IMR-90 (cell line): ENCODE results near the gene ACOXL. TPM values are rescaled to one million over a fixed set of nuclear protein-coding genes. Genes with fewer than 3 reads are reported as not detected.

ENCODE experiments used
- ATAC-seq: fragments of 200-7000 bp; cut with Tn5 transposase; 2 replicates; pipeline ENCODE4 v1.9.1; 2020; ENCODE audit warnings: low read depth, mild to moderate bottlenecking, moderate library complexity
- BruUV-seq: library from RNA; stranded (reverse); fragments of 400-500 nt; replicated peaks from 2 replicates; lab custom pipeline; 2021; lab: Mats Ljungman, UMichigan
- CTCF ChIA-PET: fragments of 300-600 bp; formaldehyde crosslinking; extraction: SDS; loops from one replicate; lab custom pipeline; 2021; ENCODE audit warnings: antibody characterized with exemption; lab: Yijun Ruan, JAX
- POLR2A ChIA-PET: fragments of 300-600 bp; sonication (Branson Sonifier 250); formaldehyde crosslinking; loops from one replicate; lab custom pipeline; 2022; ENCODE audit warnings: antibody characterized with exemption; ENCODE audit not compliant: unreplicated experiment; lab: Charles Lee
- DNase-seq: peaks from one replicate; pipeline ENCODE4 v3.0.0; 2013
- H2AFZ ChIP-seq: replicated peaks from 2 replicates; pipeline ENCODE3; 2013; ENCODE audit warnings: low read length, mild to moderate bottlenecking; ENCODE audit not compliant: poor library complexity
- H2AK5ac ChIP-seq: 2 replicates; pipeline ENCODE4 v1.6.1; 2013; ENCODE audit warnings: low read depth, low read length, inconsistent platforms
- H2AK9ac ChIP-seq: replicated peaks from 2 replicates; pipeline ENCODE3; 2013; ENCODE audit warnings: mild to moderate bottlenecking, low read depth, low read length, moderate library complexity; ENCODE audit not compliant: poor library complexity
- H2BK120ac ChIP-seq: 2 replicates; pipeline ENCODE4 v1.6.1; 2013; ENCODE audit warnings: low read depth, low read length, inconsistent platforms
- H2BK15ac ChIP-seq: 3 replicates; pipeline ENCODE4 v1.6.1; 2013; ENCODE audit warnings: low read depth, low read length, inconsistent platforms
- H2BK20ac ChIP-seq: 2 replicates; pipeline ENCODE4 v1.6.1; 2013; ENCODE audit warnings: low read depth, mild to moderate bottlenecking, inconsistent platforms, low read length, moderate library complexity
- H2BK5ac ChIP-seq: 2 replicates; pipeline ENCODE4 v1.6.1; 2013; ENCODE audit warnings: mild to moderate bottlenecking, low read depth, low read length, inconsistent platforms; ENCODE audit not compliant: poor library complexity, severe bottlenecking
- H3K14ac ChIP-seq: replicated peaks from 2 replicates; pipeline ENCODE4 v1.6.1; 2013; ENCODE audit warnings: low read depth, low read length, inconsistent platforms
- H3K18ac ChIP-seq: 2 replicates; pipeline ENCODE4 v1.6.1; 2013; ENCODE audit warnings: low read depth, low read length, control low read depth
- H3K23ac ChIP-seq: 2 replicates; pipeline ENCODE4 v1.6.1; 2013; ENCODE audit warnings: low read depth, low read length, inconsistent platforms
- H3K27ac ChIP-seq: 2 replicates; pipeline ENCODE4 v1.5.1; 2013; ENCODE audit warnings: mild to moderate bottlenecking, control low read depth, low read length; ENCODE audit not compliant: insufficient read depth
- H3K27me3 ChIP-seq: 2 replicates; pipeline ENCODE4 v1.6.1; 2013; ENCODE audit warnings: low read length; ENCODE audit not compliant: control insufficient read depth, insufficient read depth
- H3K36me3 ChIP-seq: 2 replicates; pipeline ENCODE4 v1.6.1; 2013; ENCODE audit warnings: low read length, mixed read lengths; ENCODE audit not compliant: control insufficient read depth, insufficient read depth
- H3K4ac ChIP-seq: 2 replicates; pipeline ENCODE4 v1.6.1; 2013; ENCODE audit warnings: low read depth, low read length, inconsistent platforms
- H3K4me1 ChIP-seq: 2 replicates; pipeline ENCODE4 v1.6.1; 2013; ENCODE audit warnings: low read length, mixed read lengths; ENCODE audit not compliant: control insufficient read depth, insufficient read depth
- H3K4me2 ChIP-seq: 2 replicates; pipeline ENCODE4 v1.6.1; 2013; ENCODE audit warnings: low read depth, mild to moderate bottlenecking, control low read depth, low read length, moderate library complexity
- H3K4me3 ChIP-seq: 2 replicates; pipeline ENCODE4 v1.5.1; 2013; ENCODE audit warnings: low read depth, mild to moderate bottlenecking, control low read depth, low read length, moderate library complexity; ENCODE audit not compliant: insufficient read depth
- H3K56ac ChIP-seq: 2 replicates; pipeline ENCODE4 v1.6.1; 2013; ENCODE audit warnings: low read length, inconsistent platforms; ENCODE audit not compliant: insufficient read depth; ENCODE audit errors: extremely low read depth
- H3K79me1 ChIP-seq, 2 experiments: 2 replicates each; pipeline ENCODE4 v1.6.1; 2013; ENCODE audit warnings: low read length in 2 of 2, inconsistent platforms in 1 of 2, low read depth in 1 of 2
- H3K9ac ChIP-seq: 2 replicates; pipeline ENCODE4 v1.6.1; 2013; ENCODE audit warnings: low read depth, low read length, control low read depth
- H3K9me1 ChIP-seq: 2 replicates; pipeline ENCODE4 v1.6.1; 2013; ENCODE audit warnings: low read length, inconsistent platforms; ENCODE audit not compliant: insufficient read depth
- H3K9me3 ChIP-seq: 2 replicates; pipeline ENCODE4 v1.6.1; 2013; ENCODE audit warnings: low read length; ENCODE audit not compliant: control insufficient read depth, insufficient read depth
- H4K20me1 ChIP-seq: 2 replicates; pipeline ENCODE4 v1.6.1; 2013; ENCODE audit warnings: low read length, inconsistent platforms; ENCODE audit not compliant: insufficient read depth
- H4K5ac ChIP-seq: 2 replicates; pipeline ENCODE4 v1.6.1; 2013; ENCODE audit warnings: mild to moderate bottlenecking, low read depth, low read length, control low read depth
- H4K8ac ChIP-seq, 2 experiments: 2 replicates each; pipeline ENCODE4 v1.6.1; 2013; ENCODE audit warnings: low read depth in 2 of 2, low read length in 2 of 2, control low read depth in 1 of 2, inconsistent platforms in 1 of 2
- H4K91ac ChIP-seq: 2 replicates; pipeline ENCODE4 v1.6.1; 2013; ENCODE audit warnings: low read depth, low read length, inconsistent platforms; ENCODE audit not compliant: insufficient read depth
- BHLHE40 ChIP-seq: fragments of 150-350 bp; IDR thresholded peaks from 2 replicates; pipeline ENCODE4 v1.6.1; 2016; ENCODE audit warnings: mild to moderate bottlenecking, low read depth, low read length
- CEBPB ChIP-seq: IDR thresholded peaks from 2 replicates; pipeline ENCODE4 v1.6.1; 2012; ENCODE audit warnings: low read depth, low read length, improper control_type of control experiment
- CHD1 ChIP-seq: IDR thresholded peaks from 2 replicates; pipeline ENCODE4 v1.6.1; 2012; ENCODE audit warnings: low read depth, low read length, improper control_type of control experiment
- FOS ChIP-seq: fragments of 150-350 bp; IDR thresholded peaks from 2 replicates; pipeline ENCODE4 v1.6.1; 2016; ENCODE audit warnings: low read depth, low read length
- MAFK ChIP-seq: IDR thresholded peaks from 2 replicates; pipeline ENCODE4 v1.6.1; 2012; ENCODE audit warnings: low read depth, low read length, improper control_type of control experiment
- MAZ ChIP-seq: IDR thresholded peaks from 2 replicates; pipeline ENCODE4 v1.6.1; 2012; ENCODE audit warnings: low read depth, mild to moderate bottlenecking, low read length, improper control_type of control experiment, moderate library complexity, borderline replicate concordance
- MXI1 ChIP-seq: IDR thresholded peaks from 2 replicates; pipeline ENCODE4 v1.6.1; 2012; ENCODE audit warnings: low read depth, mild to moderate bottlenecking, low read length, moderate library complexity, borderline replicate concordance
- NFE2L2 ChIP-seq: fragments of 150-350 bp; IDR thresholded peaks from 2 replicates; pipeline ENCODE4 v1.6.1; 2016; ENCODE audit warnings: low read depth, mild to moderate bottlenecking, low read length
- POLR2A ChIP-seq: IDR thresholded peaks from 2 replicates; pipeline ENCODE4 v1.6.1; 2012; ENCODE audit warnings: mild to moderate bottlenecking, low read depth, low read length
- RAD21 ChIP-seq: IDR thresholded peaks from 2 replicates; pipeline ENCODE4 v1.6.1; 2012; ENCODE audit warnings: low read length, improper control_type of control experiment
- RCOR1 ChIP-seq: IDR thresholded peaks from 2 replicates; pipeline ENCODE4 v1.6.1; 2012; ENCODE audit warnings: mild to moderate bottlenecking, low read length, improper control_type of control experiment; ENCODE audit not compliant: insufficient replicate concordance
- RFX5 ChIP-seq: IDR thresholded peaks from 2 replicates; pipeline ENCODE4 v1.8.0; 2012; ENCODE audit warnings: low read depth, mild to moderate bottlenecking, low read length, moderate library complexity
- SMC3 ChIP-seq: fragments of 150-350 bp; IDR thresholded peaks from 2 replicates; pipeline ENCODE4 v1.6.1; 2016; ENCODE audit warnings: low read depth, mild to moderate bottlenecking, antibody characterized with exemption, low read length, moderate library complexity
- WGBS, 2 experiments: methylation state at CpG; one replicate each; pipeline versions ENCODE4 v1.1.5 to v1.1.7; 2013; ENCODE audit warnings: missing lambda C conversion rate in 2 of 2; ENCODE audit not compliant: insufficient read length in 1 of 2; ENCODE audit errors: extremely low coverage in 2 of 2; 5-methylcytosine and 5-hydroxymethylcytosine counted together
- dilution Hi-C: fragments of 300-500 bp; cut with HindIII; formaldehyde crosslinking; loops from one replicate; pipeline ENCODE4 v1.14.3; 2018; ENCODE audit warnings: low sequenced_read_pairs; ENCODE audit not compliant: unreplicated experiment
- in situ Hi-C: fragments of 300-500 bp; cut with MboI; formaldehyde crosslinking; loops from 3 replicates; pipeline ENCODE4 v1.14.3; 2019; ENCODE audit warnings: low sequenced_read_pairs, inconsistent platforms, mixed read lengths
- intact Hi-C: fragments of 100-400 bp; cut with micrococcal nuclease; formaldehyde crosslinking; loops from 2 replicates; pipeline ENCODE4 v1.10.0; 2022
- polyA plus RNA-seq, 3 experiments: library from polyadenylated mRNA; depleted of rRNA; stranded (reverse); fragments of >200 nt; gene quantifications; 2 replicates each; pipeline ENCODE4 v1.2.3, GENCODE V29; 2012; ENCODE audit warnings: low replicate concordance in 1 of 3
- total RNA-seq: library from RNA; depleted of rRNA; stranded (reverse); fragments of >200 nt; gene quantifications from 2 replicates; pipeline ENCODE4 v1.2.3, GENCODE V29; 2012
- TF ChIP-seq, protein P1 (sequence below): conservative IDR thresholded peaks from 2 replicates; pipeline ENCODE4 v1.5.1; 2012; ENCODE audit warnings: mild to moderate bottlenecking, low read depth, low read length, improper control_type of control experiment
- TF ChIP-seq, protein P2 (sequence below): fragments of 150-350 bp; IDR thresholded peaks from 2 replicates; pipeline ENCODE4 v1.6.1; 2016; ENCODE audit warnings: low read depth, mild to moderate bottlenecking, low read length, moderate library complexity, borderline replicate concordance
- TF ChIP-seq, protein P3 (sequence below): fragments of 150-350 bp; IDR thresholded peaks from 2 replicates; pipeline ENCODE4 v1.6.1; 2017; ENCODE audit warnings: mild to moderate bottlenecking, antibody characterized with exemption, low read length, low read depth

ACOXL gene
- total and polyA plus RNA-seq, 2 of the 4 experiments (the other 2 are of a cell fraction): not detected

DNA sequence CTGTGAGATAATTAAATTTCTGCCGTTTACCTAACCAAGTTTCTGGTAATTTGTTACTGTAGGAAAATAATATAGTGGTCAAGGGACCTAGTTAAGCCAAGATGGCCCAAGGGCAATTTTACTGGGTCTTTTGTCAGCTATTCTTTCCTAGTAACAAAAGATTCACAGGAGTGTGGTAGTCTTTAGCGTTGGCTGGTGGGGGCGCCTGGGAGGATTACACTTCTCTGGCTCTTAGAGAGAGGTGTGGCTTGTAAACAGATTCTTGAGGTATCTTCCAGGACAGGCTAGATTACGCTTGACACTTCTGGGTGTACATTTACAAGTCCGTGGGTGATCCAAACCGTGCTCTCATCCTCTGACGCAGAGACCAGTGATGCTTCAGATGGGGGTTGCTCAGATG, 3.3 kb upstream of the ACOXL start:
- no peak overlapping the region for H3K18ac ChIP-seq
- H3K4me3 ChIP-seq: no peak overlapping the region
- no peak overlapping the region for H3K4me2 ChIP-seq
- H3K9me1 ChIP-seq: no peaks in the 10 kb centered on the region
- DNase-seq (no peak), ATAC-seq (no peak)
- H3K36me3 ChIP-seq: no peaks in the 10 kb centered on the region
- no peak overlapping the region for H3K27ac ChIP-seq
- no peak overlapping the region for H3K4ac ChIP-seq
- no peak overlapping the region for H3K23ac ChIP-seq
- in situ Hi-C loops: no loop called here
- H2BK15ac ChIP-seq: no peak overlapping the region
- H3K79me1 ChIP-seq: no peaks in the 10 kb centered on the region
- H3K27me3 ChIP-seq: peaks cover 65% of the 10 kb centered on the region
- H3K56ac ChIP-seq: no peak overlapping the region
- H3K14ac ChIP-seq: no peak overlapping the region
- H2BK20ac ChIP-seq: no peak overlapping the region
- no peak overlapping the region for H2AK9ac ChIP-seq
- intact Hi-C loops: loop anchor here (2.0 kb wide), 1 partner anchor 14 kb away; no protein-coding TSS in a partner anchor
- dilution Hi-C loops: no loop called here
- POLR2A ChIA-PET: no interaction called here
- H4K5ac ChIP-seq: no peak overlapping the region
- no TSS peak for BruUV-seq
- peaks cover 5% of the 10 kb centered on the region for H3K9me3 ChIP-seq
- no peak overlapping the region for H2BK5ac ChIP-seq
- CTCF ChIA-PET: no interaction called here
- H2BK120ac ChIP-seq: no peak overlapping the region
- H4K8ac ChIP-seq: no peak overlapping the region
- 54% methylated on average over 4 of the region's 7 CpGs; no CpG with 5 or more reads in 1 of the 2 experiments for WGBS, 2 experiments
- H4K91ac ChIP-seq: no peak overlapping the region
- no peak overlapping the region for H3K9ac ChIP-seq
- H3K4me1 ChIP-seq: no peaks in the 10 kb centered on the region
- no peak overlapping the region for H2AFZ ChIP-seq
- TF ChIP-seq MAFK (no peak), CHD1 (no peak), POLR2A (no peak), MAZ (no peak), NFE2L2 (no peak), FOS (no peak), SMC3 (no peak), BHLHE40 (no peak), RCOR1 (no peak), CEBPB (no peak), MXI1 (no peak), RAD21 (no peak), RFX5 (no peak)
- TF ChIP-seq, protein P1, sequence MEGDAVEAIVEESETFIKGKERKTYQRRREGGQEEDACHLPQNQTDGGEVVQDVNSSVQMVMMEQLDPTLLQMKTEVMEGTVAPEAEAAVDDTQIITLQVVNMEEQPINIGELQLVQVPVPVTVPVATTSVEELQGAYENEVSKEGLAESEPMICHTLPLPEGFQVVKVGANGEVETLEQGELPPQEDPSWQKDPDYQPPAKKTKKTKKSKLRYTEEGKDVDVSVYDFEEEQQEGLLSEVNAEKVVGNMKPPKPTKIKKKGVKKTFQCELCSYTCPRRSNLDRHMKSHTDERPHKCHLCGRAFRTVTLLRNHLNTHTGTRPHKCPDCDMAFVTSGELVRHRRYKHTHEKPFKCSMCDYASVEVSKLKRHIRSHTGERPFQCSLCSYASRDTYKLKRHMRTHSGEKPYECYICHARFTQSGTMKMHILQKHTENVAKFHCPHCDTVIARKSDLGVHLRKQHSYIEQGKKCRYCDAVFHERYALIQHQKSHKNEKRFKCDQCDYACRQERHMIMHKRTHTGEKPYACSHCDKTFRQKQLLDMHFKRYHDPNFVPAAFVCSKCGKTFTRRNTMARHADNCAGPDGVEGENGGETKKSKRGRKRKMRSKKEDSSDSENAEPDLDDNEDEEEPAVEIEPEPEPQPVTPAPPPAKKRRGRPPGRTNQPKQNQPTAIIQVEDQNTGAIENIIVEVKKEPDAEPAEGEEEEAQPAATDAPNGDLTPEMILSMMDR: no peak
- TF ChIP-seq, protein P2, sequence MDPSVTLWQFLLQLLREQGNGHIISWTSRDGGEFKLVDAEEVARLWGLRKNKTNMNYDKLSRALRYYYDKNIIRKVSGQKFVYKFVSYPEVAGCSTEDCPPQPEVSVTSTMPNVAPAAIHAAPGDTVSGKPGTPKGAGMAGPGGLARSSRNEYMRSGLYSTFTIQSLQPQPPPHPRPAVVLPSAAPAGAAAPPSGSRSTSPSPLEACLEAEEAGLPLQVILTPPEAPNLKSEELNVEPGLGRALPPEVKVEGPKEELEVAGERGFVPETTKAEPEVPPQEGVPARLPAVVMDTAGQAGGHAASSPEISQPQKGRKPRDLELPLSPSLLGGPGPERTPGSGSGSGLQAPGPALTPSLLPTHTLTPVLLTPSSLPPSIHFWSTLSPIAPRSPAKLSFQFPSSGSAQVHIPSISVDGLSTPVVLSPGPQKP: no peak
- TF ChIP-seq, protein P3, sequence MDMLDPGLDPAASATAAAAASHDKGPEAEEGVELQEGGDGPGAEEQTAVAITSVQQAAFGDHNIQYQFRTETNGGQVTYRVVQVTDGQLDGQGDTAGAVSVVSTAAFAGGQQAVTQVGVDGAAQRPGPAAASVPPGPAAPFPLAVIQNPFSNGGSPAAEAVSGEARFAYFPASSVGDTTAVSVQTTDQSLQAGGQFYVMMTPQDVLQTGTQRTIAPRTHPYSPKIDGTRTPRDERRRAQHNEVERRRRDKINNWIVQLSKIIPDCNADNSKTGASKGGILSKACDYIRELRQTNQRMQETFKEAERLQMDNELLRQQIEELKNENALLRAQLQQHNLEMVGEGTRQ: no peak
- no peaks in the 10 kb centered on the region for H4K20me1 ChIP-seq
- H2AK5ac ChIP-seq: no peak overlapping the region
